ENCODE results near the gene DDOST. TPM values are rescaled to one million over a fixed set of nuclear protein-coding genes. Genes with fewer than 3 reads are reported as not detected.

Gene DDOST
- total and polyA plus RNA-seq, 9 donors, result 95.5 to 228 (median 172) TPM

GRCh38 chr1:20700636-20701215 is 39.6 kb upstream of the DDOST start:
- 78 to 88% (median 86%) methylated on average over 17 of the region's 17 CpGs for WGBS, 3 donors
- intact Hi-C loops (cut with DNase I), result no loop called here
- no peaks in the 10 kb centered on the region for H3K27me3 ChIP-seq

GRCh38 chr1:20699558-20699957 is 38.4 kb upstream of the DDOST start:
- no peaks in the 10 kb centered on the region for H3K9me3 ChIP-seq
- H3K36me3 ChIP-seq, result no peaks in the 10 kb centered on the region
- intact Hi-C loops (cut with DNase I), result loop anchor here in 1 of 4 donors (5.0 kb wide), 1 partner anchor 498 kb away; no protein-coding TSS in a partner anchor
- H3K27ac ChIP-seq, result no peak overlapping the region
- DNase-seq, result no peak
- no peak for TF ChIP-seq EP300 (IDR thresholded peaks at IDR 0.05)
- TF ChIP-seq POLR2A (IDR thresholded peaks at IDR 0.05), result no peak
- no peak for TF ChIP-seq CTCF (IDR thresholded peaks at IDR 0.05)
- no peak overlapping the region for H3K4me3 ChIP-seq
- H3K27me3 ChIP-seq, result no peaks in the 10 kb centered on the region
- no peaks in the 10 kb centered on the region for H3K4me1 ChIP-seq (ENCODE audit: insufficient read depth)
- 83 to 89% (median 87%) methylated on average over 9 of the region's 9 CpGs for WGBS, 3 donors

More at GRCh38 chr1:20700636-20701215, 39.6 kb upstream of the DDOST start:
- no peak for DNase-seq
- Histone ChIP-seq H3K4me1 (ENCODE audit: insufficient read depth) (no peaks in the 10 kb centered on the region), H3K9me3 (no peaks in the 10 kb centered on the region), H3K27ac (no peak overlapping the region), H3K36me3 (no peaks in the 10 kb centered on the region), H3K4me3 (no peak overlapping the region)
- TF ChIP-seq CTCF (IDR thresholded peaks at IDR 0.05) (no peak), POLR2A (IDR thresholded peaks at IDR 0.05) (no peak), EP300 (IDR thresholded peaks at IDR 0.05) (no peak)

GRCh38 chr1:20698195-20698910 is 37.2 kb upstream of the DDOST start:
- Histone ChIP-seq H3K4me3 (no peak overlapping the region), H3K9me3 (no peaks in the 10 kb centered on the region), H3K4me1 (ENCODE audit: insufficient read depth) (no peaks in the 10 kb centered on the region), H3K27me3 (no peaks in the 10 kb centered on the region), H3K36me3 (no peaks in the 10 kb centered on the region), H3K27ac (no peak overlapping the region)
- 70 to 74% (median 71%) methylated on average over 18 of the region's 18 CpGs for WGBS, 3 donors
- intact Hi-C loops (cut with DNase I), result loop anchor here in 1 of 4 donors (5.0 kb wide), 1 partner anchor 499 kb away; no protein-coding TSS in a partner anchor
- no peak for DNase-seq
- no peak for TF ChIP-seq POLR2A (IDR thresholded peaks at IDR 0.05)
- no peak for TF ChIP-seq EP300 (IDR thresholded peaks at IDR 0.05)
- TF ChIP-seq CTCF (IDR thresholded peaks at IDR 0.05), result no peak

GRCh38 chr1:20697563-20697962 is 36.4 kb upstream of the DDOST start:
- intact Hi-C loops (cut with DNase I), result loop anchor here (2.0 to 5.0 kb wide), 2 partner anchors 497 to 500 kb away; no protein-coding TSS in a partner anchor
- Histone ChIP-seq H3K4me1 (ENCODE audit: insufficient read depth) (no peaks in the 10 kb centered on the region), H3K36me3 (no peaks in the 10 kb centered on the region), H3K27ac (no peak overlapping the region), H3K27me3 (no peaks in the 10 kb centered on the region), H3K4me3 (no peak overlapping the region), H3K9me3 (no peaks in the 10 kb centered on the region)
- 80 to 88% (median 87%) methylated on average over 11 to 12 of the region's 12 CpGs for WGBS, 3 donors
- DNase-seq, result no peak
- TF ChIP-seq POLR2A (IDR thresholded peaks at IDR 0.05), result no peak
- no peak for TF ChIP-seq CTCF (IDR thresholded peaks at IDR 0.05)
- TF ChIP-seq EP300 (IDR thresholded peaks at IDR 0.05), result no peak
